Osteocyte (in vitro differentiated cells): ENCODE data around the gene PRSS58. TPM values are rescaled to one million over a fixed set of nuclear protein-coding genes. Genes with fewer than 3 reads are reported as not detected.

Experiments
- DNase-seq: peaks from one replicate; pipeline ENCODE4 v3.0.0; 2021; ENCODE audit warnings: mixed read lengths; ENCODE audit not compliant: unreplicated experiment; ENCODE audit errors: extremely low spot score
- H3K27ac Mint-ChIP-seq: one replicate; pipeline ENCODE4 v1.8.0; 2021; ENCODE audit warnings: mild to moderate bottlenecking, mixed read lengths; ENCODE audit not compliant: unreplicated experiment
- H3K27me3 Mint-ChIP-seq: one replicate; pipeline ENCODE4 v1.8.0; 2021; ENCODE audit warnings: mixed read lengths; ENCODE audit not compliant: unreplicated experiment
- H3K36me3 Mint-ChIP-seq: one replicate; pipeline ENCODE4 v1.8.0; 2021; ENCODE audit warnings: mixed read lengths; ENCODE audit not compliant: unreplicated experiment
- H3K4me1 Mint-ChIP-seq: one replicate; pipeline ENCODE4 v1.8.0; 2021; ENCODE audit warnings: mixed read lengths; ENCODE audit not compliant: unreplicated experiment
- H3K4me3 Mint-ChIP-seq: one replicate; pipeline ENCODE4 v1.8.0; 2021; ENCODE audit warnings: mild to moderate bottlenecking, moderate library complexity, mixed read lengths; ENCODE audit not compliant: unreplicated experiment
- H3K9me3 Mint-ChIP-seq: one replicate; pipeline ENCODE4 v1.8.0; 2021; ENCODE audit warnings: mixed read lengths; ENCODE audit not compliant: unreplicated experiment
- CTCF ChIP-seq: fragments of 200-600 bp; sonication (generic); IDR thresholded peaks from 2 replicates; pipeline ENCODE4 v1.5.0; 2021; ENCODE audit warnings: antibody characterized with exemption, mild to moderate bottlenecking, moderate library complexity
- total RNA-seq: library from RNA; stranded (reverse); gene quantifications from 2 replicates; pipeline ENCODE4 v1.2.1, GENCODE V29; 2021

The PRSS58 gene
- total RNA-seq, 1 donor from 2014 or later = not detected

- no peaks in the 10 kb centered on the region for H3K36me3 Mint-ChIP-seq
- H3K4me1 Mint-ChIP-seq = no peaks in the 10 kb centered on the region
- no peak for DNase-seq
- no peak overlapping the region for H3K27ac Mint-ChIP-seq
- peaks cover 12% of the 10 kb centered on the region for H3K27me3 Mint-ChIP-seq
- no peaks in the 10 kb centered on the region for H3K9me3 Mint-ChIP-seq
- no peak overlapping the region for H3K4me3 Mint-ChIP-seq
- peak; percentile 10 for TF ChIP-seq CTCF
These were observed 42.8 kb upstream of the PRSS58 start for GRCh38 chr7:142300689-142301088.

GRCh38 chr7:142299237-142299781 is 41.5 kb upstream of the PRSS58 start:
- H3K4me3 Mint-ChIP-seq = no peak overlapping the region
- no peak for TF ChIP-seq CTCF
- H3K27me3 Mint-ChIP-seq = peaks cover 9% of the 10 kb centered on the region
- no peak overlapping the region for H3K27ac Mint-ChIP-seq
- H3K9me3 Mint-ChIP-seq = no peaks in the 10 kb centered on the region
- no peaks in the 10 kb centered on the region for H3K4me1 Mint-ChIP-seq
- no peaks in the 10 kb centered on the region for H3K36me3 Mint-ChIP-seq
- no peak for DNase-seq

- H3K4me1 Mint-ChIP-seq = no peaks in the 10 kb centered on the region
- no peak for DNase-seq
- H3K4me3 Mint-ChIP-seq = no peak overlapping the region
- H3K27ac Mint-ChIP-seq = no peak overlapping the region
- H3K36me3 Mint-ChIP-seq = no peaks in the 10 kb centered on the region
- H3K27me3 Mint-ChIP-seq = peaks cover 5% of the 10 kb centered on the region
- TF ChIP-seq CTCF = no peak
- no peaks in the 10 kb centered on the region for H3K9me3 Mint-ChIP-seq
These were observed 40.8 kb upstream of the PRSS58 start for GRCh38 chr7:142298627-142299026.

GRCh38 chr7:142298009-142298408 is 40.2 kb upstream of the PRSS58 start:
- Mint-ChIP-seq H3K27me3 (peaks cover 2% of the 10 kb centered on the region), H3K4me1 (no peaks in the 10 kb centered on the region), H3K27ac (no peak overlapping the region), H3K9me3 (no peaks in the 10 kb centered on the region), H3K4me3 (no peak overlapping the region), H3K36me3 (no peaks in the 10 kb centered on the region)
- no peak for DNase-seq
- TF ChIP-seq CTCF = no peak

- TF ChIP-seq CTCF = no peak
- Mint-ChIP-seq H3K27ac (no peak overlapping the region), H3K9me3 (peaks cover 8% of the 10 kb centered on the region), H3K27me3 (peaks cover 27% of the 10 kb centered on the region), H3K4me3 (no peak overlapping the region), H3K36me3 (no peaks in the 10 kb centered on the region), H3K4me1 (no peaks in the 10 kb centered on the region)
- DNase-seq = no peak
These were observed 22.4 kb upstream of the PRSS58 start for GRCh38 chr7:142280263-142280662.
